RPMI8226 (cell line): ENCODE data around the gene TRA2B.

Source experiments
- DNase-seq: peaks from one replicate; pipeline ENCODE4 v3.0.0-alpha.2; 2015

The TRA2B gene

GRCh38 chr3:185949515-185949914 is 11.7 kb upstream of the TRA2B start:
- no peak for DNase-seq

GRCh38 chr3:185948292-185948691 is 10.5 kb upstream of the TRA2B start:
- no peak for DNase-seq

- DNase-seq = no peak
These were observed 5.9 kb upstream of the TRA2B start for GRCh38 chr3:185943760-185944106.

- DNase-seq = peak; percentile 94
These were observed 5.3 kb upstream of the TRA2B start for GRCh38 chr3:185942907-185943759.

- DNase-seq = no peak
These were observed 4.6 kb upstream of the TRA2B start for GRCh38 chr3:185942396-185942795.

GRCh38 chr3:185940951-185941350 is 3.1 kb upstream of the TRA2B start:
- DNase-seq = no peak

GRCh38 chr3:185939721-185940120 is 1.9 kb upstream of the TRA2B start:
- no peak for DNase-seq

GRCh38 chr3:185936814-185937688 is 763 bp downstream of the TRA2B start:
- DNase-seq = peak; percentile 94

- no peak for DNase-seq
These were observed 1.6 kb downstream of the TRA2B start for GRCh38 chr3:185936273-185936629.

GRCh38 chr3:185935465-185936272 is 2.1 kb downstream of the TRA2B start:
- no peak for DNase-seq

- no peak for DNase-seq
These were observed 2.9 kb downstream of the TRA2B start for GRCh38 chr3:185934767-185935464.

- DNase-seq = peak; percentile 27
These were observed 3.6 kb downstream of the TRA2B start for GRCh38 chr3:185934174-185934557.

- DNase-seq = no peak
These were observed 4.2 kb downstream of the TRA2B start for GRCh38 chr3:185933374-185934173.

GRCh38 chr3:185931777-185932612 is 5.8 kb downstream of the TRA2B start:
- no peak for DNase-seq

- DNase-seq = no peak
These were observed 7.3 kb downstream of the TRA2B start for GRCh38 chr3:185930393-185931107.

- DNase-seq = no peak
These were observed 8.3 kb downstream of the TRA2B start for GRCh38 chr3:185929192-185930151.

GRCh38 chr3:185928496-185928895 is 9.3 kb downstream of the TRA2B start:
- DNase-seq = no peak

- DNase-seq = no peak
These were observed 10.2 kb downstream of the TRA2B start for GRCh38 chr3:185927501-185928200.
